Mucosa of stomach (tissue), 1 donor: ENCODE results near the gene RNF166.

Experiments
- H3K27me3 ChIP-seq: one replicate; pipeline ENCODE4 v1.7.0; 2013; ENCODE audit warnings: mild to moderate bottlenecking, low read length; ENCODE audit not compliant: control insufficient read depth, insufficient read depth
- H3K36me3 ChIP-seq: one replicate; pipeline ENCODE4 v1.7.0; 2013; ENCODE audit warnings: low read length; ENCODE audit not compliant: control insufficient read depth, insufficient read depth
- H3K4me1 ChIP-seq: one replicate; pipeline ENCODE4 v1.7.0; 2013; ENCODE audit warnings: mild to moderate bottlenecking, low read length; ENCODE audit not compliant: control insufficient read depth, insufficient read depth
- H3K4me3 ChIP-seq: one replicate; pipeline ENCODE4 v1.7.0; 2013; ENCODE audit warnings: low read length
- H3K9ac ChIP-seq: one replicate; pipeline ENCODE4 v1.7.0; 2013; ENCODE audit warnings: mild to moderate bottlenecking, low read length, moderate library complexity
- H3K9me3 ChIP-seq: one replicate; pipeline ENCODE4 v1.7.0; 2013; ENCODE audit warnings: mild to moderate bottlenecking, low read length, moderate library complexity; ENCODE audit not compliant: control insufficient read depth
- donor health status: Pancreatic carcinoma.

RNF166 gene

GRCh38 chr16:88706965-88707826 lies 988 bp upstream of the RNF166 start:
- Histone ChIP-seq H3K9me3 (no peaks in the 10 kb centered on the region), H3K9ac (peak overlapping the region; percentile 79), H3K4me3 (peak overlapping the region; percentile 88), H3K4me1 (peaks cover 20% of the 10 kb centered on the region), H3K36me3 (no peaks in the 10 kb centered on the region), H3K27me3 (no peaks in the 10 kb centered on the region)

GRCh38 chr16:88705801-88706228 lies 393 bp downstream of the RNF166 start:
- Histone ChIP-seq H3K27me3 (no peaks in the 10 kb centered on the region), H3K36me3 (no peaks in the 10 kb centered on the region), H3K9ac (peak overlapping the region; percentile 79), H3K4me3 (peak overlapping the region; percentile 88), H3K9me3 (no peaks in the 10 kb centered on the region), H3K4me1 (peaks cover 20% of the 10 kb centered on the region)

GRCh38 chr16:88705076-88705684 lies 1.0 kb downstream of the RNF166 start:
- Histone ChIP-seq H3K27me3 (no peaks in the 10 kb centered on the region), H3K4me3 (peak overlapping the region; percentile 36), H3K9ac (peak overlapping the region; percentile 75), H3K36me3 (no peaks in the 10 kb centered on the region), H3K9me3 (no peaks in the 10 kb centered on the region), H3K4me1 (peaks cover 20% of the 10 kb centered on the region)

GRCh38 chr16:88703486-88704309 lies 2.5 kb downstream of the RNF166 start:
- Histone ChIP-seq H3K9ac (peak overlapping the region; percentile 22), H3K9me3 (no peaks in the 10 kb centered on the region), H3K4me3 (no peak overlapping the region), H3K4me1 (peaks cover 20% of the 10 kb centered on the region), H3K36me3 (no peaks in the 10 kb centered on the region), H3K27me3 (no peaks in the 10 kb centered on the region)

GRCh38 chr16:88702371-88703210 lies 3.6 kb downstream of the RNF166 start:
- no peaks in the 10 kb centered on the region for H3K36me3 ChIP-seq
- H3K4me1 ChIP-seq = peaks cover 19% of the 10 kb centered on the region
- no peak overlapping the region for H3K4me3 ChIP-seq
- no peaks in the 10 kb centered on the region for H3K27me3 ChIP-seq
- H3K9ac ChIP-seq = peak overlapping the region; percentile 22
- H3K9me3 ChIP-seq = no peaks in the 10 kb centered on the region

GRCh38 chr16:88701581-88702370 lies 4.4 kb downstream of the RNF166 start:
- Histone ChIP-seq H3K9ac (no peak overlapping the region), H3K4me1 (peaks cover 10% of the 10 kb centered on the region), H3K36me3 (no peaks in the 10 kb centered on the region), H3K4me3 (no peak overlapping the region), H3K9me3 (no peaks in the 10 kb centered on the region), H3K27me3 (no peaks in the 10 kb centered on the region)

- Histone ChIP-seq H3K4me1 (peaks cover 10% of the 10 kb centered on the region), H3K36me3 (no peaks in the 10 kb centered on the region), H3K9me3 (no peaks in the 10 kb centered on the region), H3K4me3 (no peak overlapping the region), H3K9ac (no peak overlapping the region), H3K27me3 (no peaks in the 10 kb centered on the region)
Observed at GRCh38 chr16:88700636-88701482, 5.3 kb downstream of the RNF166 start.

- H3K9ac ChIP-seq = no peak overlapping the region
- H3K4me1 ChIP-seq = peaks cover 6% of the 10 kb centered on the region
- no peaks in the 10 kb centered on the region for H3K36me3 ChIP-seq
- H3K27me3 ChIP-seq = no peaks in the 10 kb centered on the region
- no peak overlapping the region for H3K4me3 ChIP-seq
- no peaks in the 10 kb centered on the region for H3K9me3 ChIP-seq
Observed at GRCh38 chr16:88700322-88700635, 5.9 kb downstream of the RNF166 start.

- Histone ChIP-seq H3K4me1 (no peaks in the 10 kb centered on the region), H3K36me3 (no peaks in the 10 kb centered on the region), H3K9me3 (no peaks in the 10 kb centered on the region), H3K27me3 (no peaks in the 10 kb centered on the region), H3K9ac (no peak overlapping the region), H3K4me3 (no peak overlapping the region)
Observed at GRCh38 chr16:88699180-88699579, 7.0 kb downstream of the RNF166 start.

- Histone ChIP-seq H3K4me1 (no peaks in the 10 kb centered on the region), H3K9ac (no peak overlapping the region), H3K36me3 (no peaks in the 10 kb centered on the region), H3K27me3 (no peaks in the 10 kb centered on the region), H3K4me3 (no peak overlapping the region), H3K9me3 (no peaks in the 10 kb centered on the region)
Observed at GRCh38 chr16:88698646-88699045, 7.6 kb downstream of the RNF166 start.
